Activated T-helper 1 cell treated with Interleukin-2 at 50 U/mL for 16 hours (primary cell): ENCODE results near the gene CTIF.

ENCODE experiments used
- DNase-seq: peaks from one replicate; pipeline ENCODE4 v3.0.0-alpha.2; 2020; ENCODE audit warnings: low read depth

Gene CTIF

DNA sequence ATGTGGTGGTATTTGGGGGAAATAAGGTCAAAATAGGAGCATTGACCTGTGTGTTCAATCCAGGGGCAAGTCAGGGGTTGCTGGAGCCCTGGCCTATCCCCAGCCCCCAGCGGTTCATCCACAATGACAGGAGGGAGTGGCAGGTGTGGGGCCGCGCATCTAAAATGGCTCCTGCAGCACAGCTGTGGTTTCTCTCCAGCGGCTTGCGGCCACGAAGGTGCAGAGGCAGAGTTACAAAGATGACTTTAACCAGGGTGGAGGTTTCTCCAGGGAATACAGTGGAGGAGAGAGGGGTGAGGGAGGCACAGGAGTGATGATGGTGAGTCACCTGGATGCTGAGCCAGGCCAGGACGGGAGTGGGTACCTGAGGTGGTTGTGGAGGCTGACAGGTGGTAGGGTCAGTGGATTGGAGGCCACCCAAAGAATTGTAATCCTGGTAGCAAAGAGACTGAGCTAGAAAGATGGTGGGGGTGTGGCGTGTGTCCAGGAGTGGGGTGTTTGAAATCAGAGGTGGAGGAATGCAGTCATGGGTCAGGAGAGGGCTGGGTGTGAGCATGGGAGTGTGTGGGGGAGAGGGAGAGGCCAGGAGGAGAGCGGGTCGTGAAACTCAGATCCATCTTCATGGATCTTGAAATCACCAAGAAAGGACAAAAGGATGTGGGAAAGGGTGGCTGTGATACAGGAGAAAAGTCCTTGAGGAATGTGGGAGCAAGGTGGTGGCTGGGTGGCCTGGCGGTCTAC is 83.2 kb downstream of the CTIF start:
- no peak for DNase-seq

DNA sequence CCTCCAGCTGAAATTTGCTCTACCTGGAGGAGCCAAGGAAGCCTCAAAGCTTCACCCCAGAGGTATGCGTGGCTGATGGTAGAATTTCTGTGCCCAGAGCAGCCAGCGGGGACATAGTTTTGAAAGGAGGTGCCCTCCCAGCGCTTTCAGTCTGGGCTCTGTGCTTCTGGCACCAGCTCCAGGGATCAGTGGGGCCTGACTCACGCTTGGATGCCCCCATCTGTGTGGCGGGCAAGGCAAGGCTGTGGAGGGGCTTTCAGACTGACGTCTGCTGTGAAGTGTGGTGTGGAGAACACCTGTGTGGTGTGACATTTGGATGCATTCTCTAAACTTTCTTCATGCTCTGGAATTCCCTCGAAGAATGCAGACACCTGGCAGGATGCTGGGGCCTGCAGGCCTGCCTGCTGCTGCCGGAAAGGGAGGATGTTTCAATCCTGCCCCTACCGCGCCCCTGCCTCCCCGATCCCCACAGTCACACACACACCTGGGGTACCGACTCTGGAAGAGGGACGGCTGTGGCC is 84.1 kb downstream of the CTIF start:
- DNase-seq: no peak

GRCh38 chr18:48623468-48624235 is 84.8 kb downstream of the CTIF start:
- DNase-seq: no peak

- DNase-seq: no peak
Measured at GRCh38 chr18:48624856-48625255, 86.0 kb downstream of the CTIF start.

- DNase-seq: no peak
Measured at GRCh38 chr18:48627216-48627615, 88.4 kb downstream of the CTIF start.

DNA sequence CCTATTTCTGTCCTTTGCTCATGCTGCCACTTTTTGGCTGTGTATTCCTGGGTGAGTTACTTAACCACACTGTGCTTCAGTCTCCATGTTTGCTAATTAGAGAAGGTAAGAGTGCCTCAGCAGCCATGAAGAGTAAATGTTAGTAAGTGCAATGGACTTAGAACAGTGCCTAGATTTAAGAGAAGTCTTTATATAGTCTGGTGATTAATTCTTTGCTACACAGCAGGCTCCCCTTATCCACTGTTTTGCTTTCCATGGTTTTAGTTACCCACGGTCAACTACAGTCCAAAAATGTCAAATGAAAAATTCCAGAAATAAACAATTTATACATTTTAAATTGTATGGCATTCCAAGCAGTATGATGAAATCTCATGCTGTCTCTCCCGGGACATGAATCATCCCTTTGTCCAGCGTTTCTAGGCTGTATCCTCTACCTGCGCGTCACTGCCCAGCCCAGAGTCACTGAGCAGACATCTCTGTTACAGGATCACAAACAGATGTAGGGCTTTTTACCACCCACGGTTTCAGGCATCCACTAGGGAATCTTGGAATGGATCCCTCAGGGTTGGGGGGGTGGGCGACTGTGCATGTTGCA is 91.0 kb downstream of the CTIF start:
- DNase-seq: no peak

- DNase-seq: no peak
Measured at GRCh38 chr18:48631851-48632250, 93.0 kb downstream of the CTIF start.

DNA sequence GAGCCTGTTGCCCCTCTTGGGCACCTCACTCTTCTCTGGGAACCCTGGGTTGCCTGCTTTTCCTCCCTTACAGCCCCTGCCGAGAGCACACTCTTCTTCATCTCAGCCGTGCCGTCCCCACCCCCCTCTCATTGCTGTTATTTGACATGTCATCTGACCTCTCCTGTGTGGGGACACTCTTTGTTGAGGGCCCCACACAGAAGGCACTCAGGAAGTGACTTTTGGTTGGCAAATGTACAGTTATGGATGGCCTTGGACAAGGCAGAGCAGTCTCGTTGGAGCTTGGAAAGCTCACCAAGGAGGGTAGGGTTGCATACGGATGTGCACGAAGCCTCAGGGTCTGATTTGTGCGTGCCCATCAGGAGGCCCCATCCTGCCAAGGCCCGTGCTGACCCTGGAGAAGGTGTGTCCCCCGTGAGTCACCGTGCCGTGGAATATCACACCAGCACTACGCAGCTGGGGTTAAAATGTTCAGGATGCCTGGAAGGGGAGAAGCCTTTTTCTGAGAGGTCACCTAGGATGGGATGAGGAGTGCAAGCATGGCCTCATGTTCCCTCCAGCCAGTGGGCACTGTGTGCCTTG is 93.9 kb downstream of the CTIF start:
- no peak for DNase-seq

- no peak for DNase-seq
Measured at GRCh38 chr18:48634491-48634890, 95.7 kb downstream of the CTIF start.

- DNase-seq: no peak
Measured at GRCh38 chr18:48634975-48635374, 96.1 kb downstream of the CTIF start.

GRCh38 chr18:48635806-48636205 is 97.0 kb downstream of the CTIF start:
- no peak for DNase-seq

GRCh38 chr18:48636436-48636835 is 97.6 kb downstream of the CTIF start:
- DNase-seq: no peak

DNA sequence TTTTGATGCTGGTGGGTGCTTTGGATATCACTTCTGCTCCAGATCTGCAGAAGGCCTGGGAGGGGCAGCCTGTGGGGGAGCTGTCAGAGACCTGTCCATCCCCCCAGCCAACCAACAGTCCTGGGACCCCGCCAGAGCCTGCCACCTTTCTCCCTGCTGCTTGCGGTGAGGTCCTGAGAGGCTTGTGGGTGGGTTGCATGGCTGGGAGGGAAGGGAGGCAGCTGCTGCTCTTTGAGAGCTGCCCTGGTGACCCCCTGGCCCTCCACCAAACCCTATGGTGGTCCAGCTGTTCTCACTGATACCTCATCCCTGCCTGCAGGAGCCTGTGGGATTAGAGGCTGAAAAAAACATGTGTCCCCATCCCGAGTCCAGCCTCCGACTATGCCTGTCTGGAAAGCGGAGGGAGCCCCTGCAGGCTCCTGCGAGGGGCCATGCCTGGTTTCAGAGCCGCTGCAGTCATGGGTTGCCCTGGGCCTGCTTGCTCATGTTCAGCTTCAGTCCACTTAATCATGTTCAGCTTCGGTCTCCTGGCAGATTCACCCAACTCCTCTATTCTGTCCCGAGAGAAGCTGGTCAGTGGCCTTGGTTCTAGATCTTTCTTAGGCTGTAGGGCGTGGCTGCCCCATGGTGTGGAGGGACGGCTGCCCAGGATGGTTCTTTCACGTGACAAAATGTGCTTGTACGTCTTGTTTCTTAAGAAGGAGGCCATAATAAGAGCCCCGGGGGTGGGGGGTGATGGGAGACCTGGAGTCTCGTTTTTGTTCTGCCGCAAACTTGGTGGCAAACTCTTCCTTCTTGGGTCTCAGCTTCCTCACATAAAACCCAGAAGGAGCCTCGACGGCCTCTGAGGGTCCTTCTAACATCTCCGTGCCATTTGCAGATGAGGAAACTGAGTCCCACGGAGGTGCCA is 98.5 kb downstream of the CTIF start:
- no peak for DNase-seq

DNA sequence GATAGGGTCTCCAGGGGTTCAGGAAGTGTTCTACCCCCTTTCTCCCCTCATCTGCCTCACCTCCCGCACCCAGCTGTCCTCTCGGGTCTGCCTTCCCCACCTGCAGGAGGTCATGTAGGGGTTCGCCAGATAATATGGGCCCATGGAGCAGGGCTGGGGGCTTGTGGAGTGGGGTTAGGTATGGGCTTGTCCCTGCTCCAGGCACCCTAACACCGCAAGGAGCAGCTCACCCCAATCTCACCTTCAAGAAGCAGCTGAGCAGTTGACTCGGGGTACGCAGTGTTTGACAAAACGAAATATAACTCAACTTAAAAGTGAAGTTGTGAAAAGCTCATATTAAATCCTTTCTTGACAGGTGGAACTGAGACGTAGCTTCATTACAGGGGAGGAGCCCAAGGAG is 99.6 kb downstream of the CTIF start:
- no peak for DNase-seq

DNA sequence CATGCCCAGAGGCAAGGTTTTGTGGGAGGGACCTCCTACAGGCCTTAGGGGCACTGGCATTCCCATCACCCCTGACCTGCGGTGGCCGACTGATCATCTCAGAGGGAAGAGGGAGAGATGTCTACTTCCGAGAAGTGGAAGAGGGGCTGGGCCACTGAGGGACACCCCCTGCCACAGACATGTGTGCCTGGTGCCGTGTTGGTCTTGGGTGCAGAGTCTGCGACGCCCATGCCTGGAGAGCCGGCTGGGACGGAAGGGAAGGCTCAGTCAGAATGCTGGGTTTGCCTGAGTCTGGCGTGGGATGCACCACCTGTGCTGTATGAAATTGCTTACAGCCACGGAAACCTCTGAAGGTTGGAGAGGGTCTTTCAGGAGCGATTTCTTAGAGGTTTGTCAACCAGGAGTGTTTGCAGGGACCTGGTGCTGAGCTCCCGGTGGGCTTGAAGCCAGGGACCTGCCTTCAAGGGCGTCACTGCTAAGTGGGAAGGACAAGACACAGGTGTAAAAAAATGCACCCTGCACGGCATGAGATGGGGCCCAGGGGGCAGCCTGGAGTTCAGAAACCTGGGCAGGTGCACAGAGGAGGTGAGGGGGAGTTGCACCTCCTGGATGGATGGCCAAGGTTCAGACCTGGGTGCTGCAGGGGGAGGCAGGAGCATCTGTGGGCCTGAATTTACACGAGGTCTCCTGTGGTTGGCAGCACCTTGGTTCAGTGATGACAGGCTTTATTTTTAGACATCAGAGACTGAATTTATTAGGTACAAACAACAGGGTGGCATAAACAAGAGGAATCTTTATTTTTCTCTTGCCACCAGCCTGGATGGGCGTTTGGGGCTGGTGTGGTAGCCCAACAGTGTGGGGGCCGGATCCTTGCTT is 100.3 kb downstream of the CTIF start:
- DNase-seq: no peak

DNA sequence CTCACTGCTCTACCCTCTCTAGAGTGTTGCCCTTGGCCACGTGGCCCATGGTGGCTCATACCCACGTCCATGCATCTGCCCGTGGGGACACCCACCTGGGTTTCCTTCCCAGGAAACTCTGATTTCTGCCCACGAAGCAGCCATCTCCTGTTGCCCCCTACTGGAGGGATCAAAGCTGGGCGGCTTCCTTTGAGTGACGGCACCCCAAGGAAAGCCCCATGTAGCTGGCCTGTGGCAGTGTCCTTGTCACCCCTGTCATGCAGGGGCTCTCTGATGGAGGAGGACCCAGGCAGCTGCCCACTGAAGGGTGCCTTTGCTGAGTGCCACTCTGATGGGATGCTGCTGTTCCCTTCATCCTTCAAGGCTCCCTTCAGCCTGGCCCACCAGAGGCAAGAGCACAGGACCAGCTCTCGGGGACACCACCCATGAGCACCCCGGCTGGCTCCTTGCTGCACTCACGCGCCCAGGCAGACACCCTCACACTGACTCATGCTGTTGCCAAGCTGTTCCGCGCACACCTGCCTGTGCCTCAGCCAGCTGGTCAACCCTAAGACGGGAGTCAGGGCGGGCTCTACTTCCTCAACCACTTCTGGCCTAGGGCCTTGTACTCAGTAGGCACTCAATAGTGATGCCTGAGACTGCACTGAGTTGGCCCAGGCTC is 101.1 kb downstream of the CTIF start:
- no peak for DNase-seq

DNA sequence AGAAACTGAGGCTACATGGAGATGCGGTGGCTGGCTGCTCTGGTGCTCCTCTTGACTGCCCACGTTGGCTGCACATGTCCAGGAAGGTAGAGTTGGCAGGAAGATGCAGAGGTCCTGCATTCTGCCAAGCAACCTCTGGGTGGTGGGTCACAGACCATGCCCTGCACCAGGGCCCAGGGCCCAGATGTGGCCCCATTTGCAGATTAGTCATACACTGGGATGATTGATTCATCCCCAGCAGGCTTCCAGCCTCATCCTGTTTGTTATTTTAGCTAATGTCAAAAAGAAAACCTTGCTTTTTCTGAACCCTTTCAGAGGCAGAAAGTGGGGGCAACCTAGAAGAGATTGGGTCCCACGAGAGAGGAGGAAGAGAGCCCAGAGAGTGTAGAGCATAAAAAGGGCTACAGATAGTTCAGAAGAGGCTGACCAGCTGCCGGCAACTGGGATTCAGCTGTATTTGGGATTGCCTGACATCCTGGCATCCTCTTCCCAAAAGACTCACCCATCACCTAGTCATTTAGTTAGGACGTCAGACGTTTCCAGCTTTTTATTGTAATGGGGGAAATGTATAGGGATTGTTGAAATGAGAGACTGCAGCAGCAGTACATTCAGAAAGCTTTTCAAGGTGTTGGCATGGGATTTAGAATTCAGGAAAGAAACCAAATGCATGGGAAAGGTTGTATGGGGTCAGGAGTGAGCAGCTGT is 101.9 kb downstream of the CTIF start:
- no peak for DNase-seq

DNA sequence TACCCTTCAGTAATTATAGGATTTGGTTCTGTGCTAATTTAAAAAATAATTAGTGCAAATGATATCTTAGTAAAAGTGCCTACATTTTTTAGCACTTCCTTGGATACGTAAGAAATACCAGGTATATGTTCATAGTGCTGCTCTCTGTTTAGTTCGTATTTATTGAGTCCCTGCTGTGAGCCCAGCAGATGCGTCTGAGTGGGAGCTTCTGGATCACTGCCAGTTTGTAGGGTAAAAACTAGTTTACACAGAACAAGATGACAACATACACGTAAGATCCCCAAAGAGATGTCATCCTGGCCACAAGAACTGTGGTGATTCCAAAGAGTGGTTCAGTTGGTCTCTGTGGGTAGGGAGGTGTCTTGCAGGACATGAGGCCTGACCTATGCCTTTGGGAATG is 103.2 kb downstream of the CTIF start:
- no peak for DNase-seq

DNA sequence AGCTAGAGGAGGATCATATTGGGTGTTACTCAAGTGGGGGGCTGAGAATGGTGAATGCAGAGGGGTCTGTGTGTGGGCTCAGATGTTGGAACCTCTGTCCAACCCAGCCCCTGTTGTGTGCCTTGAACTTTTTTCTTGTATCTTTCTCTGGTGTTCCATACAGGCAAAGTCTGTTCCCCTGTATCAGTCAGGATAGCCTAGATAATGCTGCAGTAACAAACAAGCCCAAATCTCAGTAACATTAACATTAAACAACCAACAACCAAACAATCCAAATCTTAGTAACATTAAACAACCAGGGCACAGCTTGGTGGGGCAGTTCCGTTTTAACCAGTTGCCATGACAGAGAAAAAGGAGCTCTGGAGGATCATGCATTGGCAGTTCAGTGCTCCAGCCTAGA is 103.7 kb downstream of the CTIF start:
- DNase-seq: no peak
